GM23338 (cell line): Measurements from ENCODE around the gene TIAM1. TPM values are rescaled to one million over a fixed set of nuclear protein-coding genes. Genes with fewer than 3 reads are reported as not detected.

Experiments
- ATAC-seq: fragments of 200-7000 bp; cut with Tn5 transposase; 3 replicates; pipeline ENCODE4 v1.9.1; 2020
- DNase-seq: peaks from one replicate; pipeline ENCODE4 v3.0.0-alpha.2; 2015; ENCODE audit warnings: low spot score
- H2AFZ ChIP-seq: fragments of 200-600 bp; sonication (generic); 2 replicates; pipeline ENCODE4 v1.8.0; 2016; ENCODE audit warnings: antibody characterized with exemption, mild to moderate bottlenecking, moderate library complexity
- H3F3A ChIP-seq: fragments of 200-600 bp; sonication (generic); replicated peaks from 2 replicates; pipeline ENCODE4 v1.8.0; 2017; ENCODE audit warnings: antibody characterized with exemption, mixed run types, low read depth
- H3K27ac ChIP-seq: fragments of 200-600 bp; sonication (generic); 2 replicates; pipeline ENCODE4 v1.6.1; 2016; ENCODE audit warnings: low read depth
- H3K27me3 ChIP-seq: fragments of 200-600 bp; sonication (generic); 2 replicates; pipeline ENCODE4 v1.8.0; 2016; ENCODE audit warnings: mild to moderate bottlenecking, mixed run types, moderate library complexity; ENCODE audit not compliant: insufficient read depth
- H3K36me3 ChIP-seq: fragments of 200-600 bp; sonication (generic); 2 replicates; pipeline ENCODE4 v1.8.0; 2016; ENCODE audit warnings: mild to moderate bottlenecking; ENCODE audit not compliant: insufficient read depth
- H3K4me1 ChIP-seq: fragments of 200-600 bp; sonication (generic); 2 replicates; pipeline ENCODE4 v1.8.0; 2016; ENCODE audit warnings: mild to moderate bottlenecking, moderate library complexity; ENCODE audit not compliant: insufficient read depth
- H3K4me2 ChIP-seq: fragments of 200-600 bp; sonication (generic); 2 replicates; pipeline ENCODE4 v1.7.1; 2017; ENCODE audit warnings: mixed run types
- H3K4me3 ChIP-seq: fragments of 200-600 bp; sonication (generic); 2 replicates; pipeline ENCODE4 v1.6.1; 2016; ENCODE audit warnings: mixed run types
- H3K79me2 ChIP-seq: fragments of 200-600 bp; sonication (generic); replicated peaks from 2 replicates; pipeline ENCODE4 v1.8.0; 2017; ENCODE audit warnings: mild to moderate bottlenecking; ENCODE audit not compliant: insufficient read depth
- H3K9me2 ChIP-seq: fragments of 200-600 bp; sonication (generic); 2 replicates; pipeline ENCODE4 v1.8.0; 2017; ENCODE audit not compliant: insufficient read depth
- H4K20me1 ChIP-seq: fragments of 200-600 bp; sonication (generic); replicated peaks from 2 replicates; pipeline ENCODE4 v1.8.0; 2017; ENCODE audit warnings: mild to moderate bottlenecking; ENCODE audit not compliant: insufficient read depth
- H3K27ac Mint-ChIP-seq: 2 replicates; pipeline ENCODE4 v1.8.0; 2020; ENCODE audit warnings: inconsistent platforms, mild to moderate bottlenecking, moderate library complexity, mixed read lengths
- H3K27me3 Mint-ChIP-seq: 3 replicates; pipeline ENCODE4 v1.8.0; 2022; ENCODE audit warnings: low read depth, mild to moderate bottlenecking, moderate library complexity, mixed read lengths, inconsistent platforms; ENCODE audit not compliant: insufficient read depth, poor library complexity
- H3K36me3 Mint-ChIP-seq: 3 replicates; pipeline ENCODE4 v1.8.0; 2021; ENCODE audit warnings: low read depth, mild to moderate bottlenecking, inconsistent platforms, moderate library complexity, mixed read lengths
- H3K4me1 Mint-ChIP-seq: 3 replicates; pipeline ENCODE4 v1.8.0; 2020; ENCODE audit warnings: mild to moderate bottlenecking, inconsistent platforms, mixed read lengths
- H3K4me3 Mint-ChIP-seq: 3 replicates; pipeline ENCODE4 v1.8.0; 2021; ENCODE audit warnings: moderate library complexity, mild to moderate bottlenecking, inconsistent platforms, mixed read lengths
- H3K9me3 Mint-ChIP-seq: 3 replicates; pipeline ENCODE4 v1.8.0; 2020; ENCODE audit warnings: moderate library complexity, mild to moderate bottlenecking, inconsistent platforms, mixed read lengths
- CREB1 ChIP-seq: fragments of 250-450 bp; sonication (Bioruptor Pico); IDR thresholded peaks from 2 replicates; pipeline ENCODE4 v1.5.0; 2020; ENCODE audit warnings: low read depth, mild to moderate bottlenecking, moderate library complexity
- ETS1 ChIP-seq: IDR thresholded peaks from 2 replicates; pipeline ENCODE4 v1.6.1; 2016; ENCODE audit warnings: antibody characterized with exemption
- EZH2 ChIP-seq: fragments of 200-600 bp; sonication (generic); IDR thresholded peaks from one replicate; pipeline ENCODE4 v1.8.0; 2017; ENCODE audit warnings: antibody characterized with exemption, mild to moderate bottlenecking, low read depth; ENCODE audit not compliant: unreplicated experiment
- NANOG ChIP-seq: IDR thresholded peaks from 2 replicates; pipeline ENCODE4 v1.6.1; 2016; ENCODE audit warnings: antibody characterized with exemption, borderline replicate concordance
- REST ChIP-seq: IDR thresholded peaks from one replicate; pipeline ENCODE4 v1.6.1; 2018; ENCODE audit warnings: antibody characterized with exemption; ENCODE audit not compliant: unreplicated experiment
- STAT1 ChIP-seq: IDR thresholded peaks from one replicate; pipeline ENCODE4 v1.6.1; 2016; ENCODE audit warnings: antibody characterized with exemption; ENCODE audit not compliant: unreplicated experiment
- ZNF114 ChIP-seq: fragments of 250-450 bp; sonication (Bioruptor Pico); IDR thresholded peaks from 2 replicates; pipeline ENCODE4 v1.5.0; 2020; ENCODE audit warnings: mild to moderate bottlenecking, moderate library complexity
- ZNF462 ChIP-seq: fragments of 250-450 bp; sonication (Bioruptor Pico); IDR thresholded peaks from 2 replicates; pipeline ENCODE4 v1.5.0; 2020; ENCODE audit warnings: mild to moderate bottlenecking, moderate library complexity
- polyA plus RNA-seq: library from polyadenylated mRNA; unstranded; fragments of >200 nt; fragmentation: Nextera tagmentation; extraction: Ambion mirVana; gene quantifications from 2 replicates; pipeline ENCODE4 v1.2.1, GENCODE V29; 2016
- total RNA-seq: library from RNA; depleted of rRNA; stranded (reverse); fragments of >200 nt; shearing (Covaris generic); gene quantifications from 2 replicates; pipeline ENCODE4 v1.2.3, GENCODE V29; 2014

TIAM1 gene
- total and polyA plus RNA-seq, 2 experiments from 2014 or later: 18.5 to 20.0 TPM

GRCh38 chr21:31156662-31157061 lies 187.4 kb downstream of the TIAM1 start (continued):
- no peak for TF ChIP-seq REST

GRCh38 chr21:31156169-31156568 lies 187.9 kb downstream of the TIAM1 start:
- ATAC-seq (no peak), DNase-seq (no peak)
- no peak overlapping the region for H2AFZ ChIP-seq
- no peaks in the 10 kb centered on the region for H3F3A ChIP-seq
- Mint-ChIP-seq H3K27me3 (peaks cover 10% of the 10 kb centered on the region), H3K36me3 (peaks cover 53% of the 10 kb centered on the region), H3K9me3 (peaks cover 23% of the 10 kb centered on the region), H3K4me3 (no peak overlapping the region), H3K27ac (no peak overlapping the region), H3K4me1 (peaks cover 45% of the 10 kb centered on the region)
- H4K20me1 ChIP-seq: no peaks in the 10 kb centered on the region
- no peak overlapping the region for H3K27ac ChIP-seq
- H3K79me2 ChIP-seq: peaks cover 4% of the 10 kb centered on the region; the same call in 1 of the 2 replicates
- no peaks in the 10 kb centered on the region for H3K27me3 ChIP-seq
- H3K4me2 ChIP-seq: no peak overlapping the region
- no peaks in the 10 kb centered on the region for H3K9me2 ChIP-seq
- peaks cover 5% of the 10 kb centered on the region; the same call in 1 of the 2 replicates for H3K36me3 ChIP-seq
- H3K4me1 ChIP-seq: peaks cover 48% of the 10 kb centered on the region
- no peak overlapping the region for H3K4me3 ChIP-seq
- TF ChIP-seq CREB1 (CRISPR knock-in tag) (no peak), ZNF114 (CRISPR knock-in tag) (no peak), STAT1 (no peak), ETS1 (no peak), ZNF462 (no peak), EZH2 (no peak), NANOG (no peak), REST (no peak)
